Ascending aorta (tissue), 2 donors: ENCODE measurements around the gene MVB12A. TPM values are rescaled to one million over a fixed set of nuclear protein-coding genes. Genes with fewer than 3 reads are reported as not detected.

ENCODE experiments used
- DNase-seq, 2 donors: peaks; one replicate each; pipeline ENCODE4 v3.0.0-alpha.2; 2019; ENCODE audit warnings: low spot score in 2 of 2
- H3K27ac ChIP-seq, 2 donors: fragments of 200-600 bp; sonication (generic); one replicate each; pipeline ENCODE4 v1.5.1; 2016 to 2017; ENCODE audit warnings: mild to moderate bottlenecking in 1 of 2
- H3K27me3 ChIP-seq: fragments of 200-600 bp; sonication (generic); one replicate; pipeline ENCODE4 v1.5.1; 2017
- H3K36me3 ChIP-seq, 2 donors: fragments of 200-600 bp; sonication (generic); one replicate each; pipeline ENCODE4 v1.5.1; 2016
- H3K4me1 ChIP-seq, 2 donors: fragments of 200-600 bp; sonication (generic); one replicate each; pipeline ENCODE4 v1.5.1; 2016 to 2017; ENCODE audit warnings: mild to moderate bottlenecking in 1 of 2
- H3K4me3 ChIP-seq, 2 donors: fragments of 200-600 bp; sonication (generic); one replicate each; pipeline ENCODE4 v1.5.1; 2016 to 2017; ENCODE audit warnings: mild to moderate bottlenecking in 1 of 2
- H3K9me3 ChIP-seq, 2 donors: fragments of 200-600 bp; sonication (generic); one replicate each; pipeline ENCODE4 v1.5.1; 2016
- intact Hi-C: fragments of 100-400 bp; cut with DNase I; formaldehyde crosslinking; loops from one replicate; pipeline ENCODE4 v1.15.1; 2023
- total RNA-seq: library from RNA; depleted of rRNA; stranded (reverse); fragments of >200 nt; gene quantifications from one replicate; pipeline ENCODE4 v1.1.0, GENCODE V29; 2016
- TF ChIP-seq, protein P1 (sequence below), 3 experiments: fragments of 200-600 bp in 2 of 3; fragments of 450-650 bp in 1 of 3; sonication (generic) in 2 of 3; IDR thresholded peaks; one replicate each; pipeline ENCODE4 v1.5.1; 2016 to 2019; ENCODE audit warnings: antibody characterized with exemption in 3 of 3, mild to moderate bottlenecking in 1 of 3, moderate library complexity in 1 of 3

The MVB12A gene
- total RNA-seq, 1 donor from 2014 or later: 49.6 TPM

DNA sequence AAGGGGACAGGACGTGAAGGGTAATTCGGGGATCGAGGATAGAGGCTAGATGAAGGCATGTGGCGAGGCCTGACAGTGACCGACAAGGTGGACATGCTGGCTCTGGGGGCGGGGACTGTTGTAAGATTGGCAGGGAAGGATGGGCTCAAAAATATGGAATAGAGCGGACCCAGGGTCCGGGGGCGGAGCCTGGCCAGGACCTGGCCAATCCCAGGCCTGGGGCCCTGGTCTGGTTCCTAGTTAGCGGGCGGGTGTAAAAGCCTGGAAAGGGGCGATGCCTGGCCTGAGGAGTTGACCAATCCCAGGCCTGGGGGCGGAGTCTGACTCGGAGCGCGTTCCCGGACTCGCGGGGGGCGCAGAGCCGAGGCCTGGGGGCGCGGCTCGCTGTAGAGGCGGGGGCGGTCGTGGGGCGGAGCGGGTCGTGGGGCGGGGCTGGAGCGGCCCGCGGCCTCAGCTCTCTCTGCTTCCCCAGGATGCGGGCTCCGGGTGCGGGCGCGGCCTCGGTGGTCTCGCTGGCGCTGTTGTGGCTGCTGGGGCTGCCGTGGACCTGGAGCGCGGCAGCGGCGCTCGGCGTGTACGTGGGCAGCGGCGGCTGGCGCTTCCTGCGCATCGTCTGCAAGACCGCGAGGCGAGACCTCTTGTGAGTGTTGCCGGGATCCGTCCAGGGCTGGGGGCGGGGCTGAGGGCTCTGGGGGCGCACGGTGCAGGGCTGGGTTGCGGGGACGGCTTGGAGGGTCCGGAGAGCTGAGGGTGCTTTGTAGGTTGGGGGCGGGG, 50.4 kb downstream of the MVB12A start, which contains the start of gene SLC27A1:
SLC27A1 (plus strand) TSS at position 457 of the 774 bp plus-strand sequence; CDS start at position 474, 17 bp downstream.
- TF ChIP-seq, protein P1, sequence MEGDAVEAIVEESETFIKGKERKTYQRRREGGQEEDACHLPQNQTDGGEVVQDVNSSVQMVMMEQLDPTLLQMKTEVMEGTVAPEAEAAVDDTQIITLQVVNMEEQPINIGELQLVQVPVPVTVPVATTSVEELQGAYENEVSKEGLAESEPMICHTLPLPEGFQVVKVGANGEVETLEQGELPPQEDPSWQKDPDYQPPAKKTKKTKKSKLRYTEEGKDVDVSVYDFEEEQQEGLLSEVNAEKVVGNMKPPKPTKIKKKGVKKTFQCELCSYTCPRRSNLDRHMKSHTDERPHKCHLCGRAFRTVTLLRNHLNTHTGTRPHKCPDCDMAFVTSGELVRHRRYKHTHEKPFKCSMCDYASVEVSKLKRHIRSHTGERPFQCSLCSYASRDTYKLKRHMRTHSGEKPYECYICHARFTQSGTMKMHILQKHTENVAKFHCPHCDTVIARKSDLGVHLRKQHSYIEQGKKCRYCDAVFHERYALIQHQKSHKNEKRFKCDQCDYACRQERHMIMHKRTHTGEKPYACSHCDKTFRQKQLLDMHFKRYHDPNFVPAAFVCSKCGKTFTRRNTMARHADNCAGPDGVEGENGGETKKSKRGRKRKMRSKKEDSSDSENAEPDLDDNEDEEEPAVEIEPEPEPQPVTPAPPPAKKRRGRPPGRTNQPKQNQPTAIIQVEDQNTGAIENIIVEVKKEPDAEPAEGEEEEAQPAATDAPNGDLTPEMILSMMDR (IDR thresholded peaks at IDR 0.05): no peak
- no peaks in the 10 kb centered on the region for H3K9me3 ChIP-seq
- H3K27ac ChIP-seq: peak within 1 kb of the TSS; percentile 80 to 91
- no peaks in the 10 kb centered on the region for H3K36me3 ChIP-seq
- H3K4me3 ChIP-seq: peak within 1 kb of the TSS; percentile 87 to 89
- DNase-seq: peak; percentile 98 to 100
- peaks cover 13 to 18% of the 10 kb centered on the region in 2 donors for H3K4me1 ChIP-seq
- H3K27me3 ChIP-seq: no peaks in the 10 kb centered on the region
- intact Hi-C loops: loop anchor here (2.0 to 5.0 kb wide), 2 partner anchors 49 to 393 kb away; partner anchors contain the start of genes HAUS8, MVB12A and MYO9B

DNA sequence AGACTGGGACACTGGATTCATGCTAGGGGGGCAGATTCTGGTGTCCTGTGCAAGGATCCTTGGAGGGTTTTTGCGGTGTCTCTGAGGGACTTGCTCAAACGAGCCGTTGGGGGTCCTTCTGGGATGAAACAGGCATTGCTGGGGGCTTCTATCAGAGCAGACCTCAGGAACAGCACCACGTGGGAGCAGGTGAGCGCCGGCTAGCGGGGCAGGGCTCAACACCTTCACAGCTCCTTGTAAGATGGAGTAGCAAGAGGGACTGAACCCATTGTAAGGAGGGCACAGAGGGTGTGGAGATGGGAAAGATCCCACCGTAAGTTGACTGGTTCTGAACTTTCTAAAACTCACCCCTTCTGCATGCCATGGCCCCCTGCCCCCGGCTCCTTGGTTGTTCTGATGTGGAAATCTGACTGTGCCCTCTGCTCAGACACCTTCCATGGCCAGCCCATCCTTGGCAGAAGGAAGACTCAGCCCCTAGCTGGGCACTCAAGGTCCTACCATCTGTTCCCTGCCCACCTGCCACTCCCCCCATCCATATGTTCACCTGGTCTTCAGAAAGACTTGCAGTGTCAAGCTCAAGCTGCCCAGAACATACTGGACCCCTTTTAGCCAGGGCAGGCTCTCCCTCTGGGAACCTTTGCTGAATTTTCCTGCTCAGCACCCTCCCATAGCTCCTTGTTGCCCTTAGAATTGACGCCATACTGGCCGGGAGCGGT, 51.7 kb downstream of the MVB12A start:
- Histone ChIP-seq H3K27ac (peak overlapping the region in 1 of 2 donors; percentile 91), H3K4me1 (peaks cover 13 to 24% of the 10 kb centered on the region in 2 donors), H3K4me3 (peak overlapping the region; percentile 87 to 89), H3K36me3 (no peaks in the 10 kb centered on the region), H3K27me3 (no peaks in the 10 kb centered on the region), H3K9me3 (no peaks in the 10 kb centered on the region)
- intact Hi-C loops: loop anchor here (2.0 to 5.0 kb wide), 2 partner anchors 51 to 394 kb away; partner anchors contain the start of genes HAUS8, MVB12A and MYO9B
- TF ChIP-seq, protein P1 (IDR thresholded peaks at IDR 0.05): no peak
- DNase-seq: no peak

DNA sequence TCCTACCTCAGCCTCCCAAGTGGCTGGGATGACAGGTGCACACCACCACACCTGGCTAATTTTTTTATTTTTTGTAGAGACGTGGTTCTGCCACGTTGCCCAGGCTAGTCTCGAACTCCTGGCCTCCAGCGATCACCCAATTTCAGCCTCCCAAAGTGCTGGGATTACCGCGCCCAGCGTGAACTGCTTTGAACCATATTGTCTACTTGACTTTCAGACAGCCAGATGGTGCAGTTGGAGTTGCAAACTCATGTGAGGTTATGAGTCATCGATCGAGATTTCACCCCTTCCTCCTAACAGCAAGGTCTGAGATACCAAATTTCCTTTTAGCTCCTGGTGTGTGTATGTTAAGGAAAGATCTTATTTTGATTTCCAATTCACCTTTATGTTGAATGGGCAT, 53.2 kb downstream of the MVB12A start:
- Histone ChIP-seq H3K27ac (no peak overlapping the region), H3K4me1 (peaks cover 13 to 24% of the 10 kb centered on the region in 2 donors), H3K9me3 (no peaks in the 10 kb centered on the region), H3K27me3 (no peaks in the 10 kb centered on the region), H3K4me3 (no peak overlapping the region), H3K36me3 (no peaks in the 10 kb centered on the region)
- DNase-seq: no peak
- TF ChIP-seq, protein P1 (IDR thresholded peaks at IDR 0.05): no peak
- intact Hi-C loops: loop anchor here (5.0 kb wide), 1 partner anchor 396 kb away; the partner anchor contains the start of genes HAUS8 and MYO9B

Other genes starting within 250 kb of the MVB12A start
- 234 TPM for gene USE1, start 204.7 kb upstream of the MVB12A start, total RNA-seq
- 13.7 TPM for gene OCEL1, start 193.8 kb upstream of the MVB12A start, total RNA-seq
- gene NR2F6, start 174.1 kb upstream of the MVB12A start, total RNA-seq: 181 TPM
- gene USHBP1, start 155.3 kb upstream of the MVB12A start, total RNA-seq: 12.3 TPM
- gene BABAM1, start 152.6 kb upstream of the MVB12A start, total RNA-seq: 85.5 TPM
- not detected for gene ANKLE1, start 138.1 kb upstream of the MVB12A start, total RNA-seq
- 32.2 TPM for gene ABHD8, start 116.6 kb upstream of the MVB12A start, total RNA-seq
- 98.9 TPM for gene MRPL34, start 114.2 kb upstream of the MVB12A start, total RNA-seq
- gene DDA1, start 110.5 kb upstream of the MVB12A start, total RNA-seq: 15.8 TPM
- 34.8 TPM for gene ANO8, start 85.2 kb upstream of the MVB12A start, total RNA-seq
- gene GTPBP3, start 82.5 kb upstream of the MVB12A start, total RNA-seq: 256 TPM
- 378 TPM for gene PLVAP, start 42.7 kb upstream of the MVB12A start, total RNA-seq
- gene CCDC194, start 25.9 kb upstream of the MVB12A start, total RNA-seq: not detected
- gene BST2, start 14.4 kb upstream of the MVB12A start, total RNA-seq: 151 TPM
- gene TMEM221, start 28.6 kb downstream of the MVB12A start, total RNA-seq: not detected
- gene NXNL1, start 40.9 kb downstream of the MVB12A start, total RNA-seq: not detected
- gene SLC27A1, start 50.5 kb downstream of the MVB12A start, total RNA-seq: 64.9 TPM
- gene PGLS, start 91.6 kb downstream of the MVB12A start, total RNA-seq: 143 TPM
- 95.4 TPM for gene COLGALT1, start 135.6 kb downstream of the MVB12A start, total RNA-seq